ENCODE data around the gene NKX6-2.
"Not testable (repeated sequence)": the region's sequence is repeated elsewhere in the genome, so short reads cannot be mapped to it uniquely, and the experiment has no call there.

Gene NKX6-2

DNA sequence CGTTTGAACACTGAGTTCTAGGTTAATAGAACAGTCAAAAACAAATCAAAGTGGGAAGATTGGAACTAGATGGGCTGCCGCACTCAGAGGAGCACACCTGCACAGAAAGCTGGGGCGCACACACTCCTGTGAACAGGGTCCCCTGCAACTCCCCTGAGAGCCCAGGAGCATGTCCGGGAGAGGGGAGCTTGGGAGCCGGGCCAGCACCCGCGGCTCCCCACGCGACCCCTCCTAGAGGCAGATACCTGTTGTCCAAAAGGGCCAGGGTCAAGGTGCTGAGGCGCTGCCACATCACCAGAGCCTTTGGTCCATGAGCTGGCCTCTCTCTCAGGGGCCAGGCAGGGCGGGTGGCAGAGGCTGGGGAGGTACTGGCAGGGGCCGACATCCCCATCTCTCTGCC is 5.6 kb downstream of the NKX6-2 start:
- DNase-seq (ENCODE audit: low read depth) = no peak

DNA sequence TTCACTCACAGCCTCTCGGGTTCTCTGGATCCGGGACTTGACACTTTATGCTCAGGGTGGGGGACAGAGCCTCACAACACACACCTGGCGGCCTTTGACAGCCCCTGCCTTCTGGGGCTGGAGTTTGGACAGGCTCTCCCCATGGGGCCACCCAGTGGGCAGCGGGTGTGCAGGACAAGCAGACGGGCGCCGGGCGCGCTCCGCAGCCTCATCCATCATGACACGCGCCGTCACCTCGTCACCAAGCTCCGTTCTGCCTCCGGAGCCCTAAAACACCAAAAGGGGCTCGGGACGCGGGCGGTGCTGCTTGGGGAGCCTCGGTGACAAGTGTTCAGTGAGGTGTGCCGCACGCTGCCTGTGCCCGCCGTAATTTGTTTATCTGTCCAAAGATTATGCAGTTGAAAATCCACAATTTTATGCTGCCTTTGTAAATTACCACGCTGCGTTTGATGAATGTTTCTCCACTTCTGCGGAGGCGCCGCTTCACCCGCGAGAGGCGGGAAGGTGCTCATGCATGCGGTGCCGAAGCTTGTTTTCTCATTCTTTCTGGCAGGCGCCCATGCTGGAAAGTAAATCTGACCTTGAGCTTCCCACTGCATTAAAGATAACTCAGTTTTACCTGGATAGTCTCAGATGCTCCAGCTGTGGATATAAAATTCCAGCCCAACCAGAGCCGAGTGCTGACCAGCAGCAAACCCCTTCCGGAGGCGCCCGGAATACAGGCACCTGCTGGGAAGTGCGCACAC is 6.2 kb downstream of the NKX6-2 start:
- no peak for DNase-seq (ENCODE audit: low read depth)

DNA sequence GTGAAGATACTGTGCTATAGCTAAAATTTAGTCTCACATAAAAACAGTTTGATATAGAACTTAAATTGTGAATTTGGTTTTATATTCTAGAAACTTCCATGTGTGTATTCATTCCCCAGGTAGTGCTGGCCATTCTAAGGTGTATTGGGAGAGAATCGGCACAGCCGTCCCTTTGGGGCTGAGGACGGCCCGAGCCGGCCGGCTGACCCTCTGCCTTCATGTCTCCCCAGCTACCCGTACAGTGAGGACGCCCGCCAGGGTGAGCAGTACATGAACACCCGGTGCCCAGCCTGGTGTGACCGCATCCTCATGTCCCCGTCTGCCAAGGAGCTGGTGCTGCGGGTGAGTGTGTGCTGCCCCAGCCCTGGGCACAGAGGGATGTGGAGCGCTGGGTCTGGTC is 8.5 kb downstream of the NKX6-2 start:
- no peak for DNase-seq (ENCODE audit: low read depth)

DNA sequence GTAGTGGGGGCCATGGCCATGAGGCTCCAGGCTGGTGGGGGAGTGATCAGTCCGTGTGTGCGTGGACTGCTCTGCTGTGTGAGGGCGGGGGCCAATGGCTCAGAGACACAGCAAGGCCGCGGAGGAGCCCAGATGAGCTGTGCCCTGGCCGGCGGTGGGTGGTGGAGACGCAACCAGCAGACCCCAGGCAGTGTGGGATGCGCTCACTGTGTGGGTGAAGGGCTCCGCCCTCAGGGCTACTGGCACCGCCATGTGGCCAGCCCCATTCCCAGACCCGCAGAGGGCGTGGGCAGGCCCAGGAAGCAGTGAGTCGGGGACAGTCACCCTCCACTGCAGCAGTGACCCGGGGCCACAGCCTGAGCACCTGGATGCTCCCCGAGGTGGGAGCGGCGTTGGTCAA is 9.1 kb downstream of the NKX6-2 start:
- no peak for DNase-seq (ENCODE audit: low read depth)

DNA sequence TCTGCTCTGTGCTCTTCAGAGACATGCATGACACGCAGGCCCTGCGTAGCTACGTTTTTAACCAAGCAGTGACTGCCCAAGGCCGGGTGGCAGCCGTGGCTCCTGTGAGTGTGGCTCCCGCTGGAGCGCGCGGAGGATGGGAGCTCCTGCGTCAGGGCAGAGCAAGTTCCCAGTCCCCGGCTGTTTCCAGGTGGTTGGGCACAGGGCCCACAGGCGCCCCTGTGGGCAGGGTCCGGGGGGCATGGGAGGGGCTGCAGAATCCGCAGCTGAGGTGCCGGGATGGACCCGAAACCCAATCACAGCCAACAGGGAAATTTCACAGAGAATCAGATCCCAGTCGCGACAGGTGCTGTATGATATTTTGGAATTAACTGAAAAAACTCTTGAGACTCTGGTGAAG is 9.8 kb downstream of the NKX6-2 start:
- DNase-seq (ENCODE audit: low read depth) = no peak

DNA sequence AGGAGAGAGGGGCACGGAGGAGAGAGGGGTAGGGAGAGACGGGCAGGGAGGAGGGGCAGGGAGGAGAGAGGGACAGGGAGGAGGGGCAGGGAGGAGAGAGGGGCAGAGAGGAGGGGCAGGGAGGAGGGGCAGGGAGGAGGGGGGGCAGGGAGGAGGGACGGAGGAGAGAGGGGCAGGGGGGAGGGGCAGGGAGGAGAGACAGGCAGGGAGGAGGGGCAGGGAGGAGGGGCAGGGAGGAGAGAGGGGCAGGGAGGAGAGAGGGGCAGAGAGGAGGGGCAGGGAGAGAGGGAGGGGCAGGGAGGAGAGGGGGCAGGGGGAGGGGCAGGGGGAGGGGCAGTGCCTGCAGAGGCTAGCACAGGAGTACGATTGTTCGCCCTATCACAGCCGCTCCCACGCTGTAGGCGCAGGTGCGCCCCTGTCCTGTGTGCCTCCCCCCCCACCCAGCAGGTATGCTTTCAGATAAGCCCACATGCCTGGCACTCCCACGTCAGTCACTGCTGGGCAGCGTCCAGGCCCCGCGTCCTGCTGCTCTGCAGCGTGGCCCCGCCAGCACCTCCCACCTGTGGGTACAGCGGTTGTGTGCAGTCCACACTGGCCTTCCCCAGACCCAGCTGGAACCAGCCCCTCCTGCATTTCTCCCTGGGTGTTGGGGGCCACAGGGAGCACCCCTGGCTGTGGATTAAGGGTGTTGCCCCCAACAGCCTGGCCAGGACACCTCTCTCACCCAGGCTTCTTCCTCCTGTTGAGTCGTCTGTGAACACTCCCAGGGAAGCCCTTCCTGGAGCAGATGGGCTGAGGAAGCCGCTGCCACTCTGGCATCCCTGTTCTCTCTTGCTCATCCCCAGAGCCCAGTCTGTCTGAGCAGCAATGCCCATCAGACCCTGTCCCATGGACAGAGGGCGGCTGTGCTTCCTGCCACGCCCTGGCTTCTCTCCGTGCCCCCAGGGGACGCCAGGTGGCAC is 10.8 kb downstream of the NKX6-2 start:
- no peak for DNase-seq (ENCODE audit: low read depth)

DNA sequence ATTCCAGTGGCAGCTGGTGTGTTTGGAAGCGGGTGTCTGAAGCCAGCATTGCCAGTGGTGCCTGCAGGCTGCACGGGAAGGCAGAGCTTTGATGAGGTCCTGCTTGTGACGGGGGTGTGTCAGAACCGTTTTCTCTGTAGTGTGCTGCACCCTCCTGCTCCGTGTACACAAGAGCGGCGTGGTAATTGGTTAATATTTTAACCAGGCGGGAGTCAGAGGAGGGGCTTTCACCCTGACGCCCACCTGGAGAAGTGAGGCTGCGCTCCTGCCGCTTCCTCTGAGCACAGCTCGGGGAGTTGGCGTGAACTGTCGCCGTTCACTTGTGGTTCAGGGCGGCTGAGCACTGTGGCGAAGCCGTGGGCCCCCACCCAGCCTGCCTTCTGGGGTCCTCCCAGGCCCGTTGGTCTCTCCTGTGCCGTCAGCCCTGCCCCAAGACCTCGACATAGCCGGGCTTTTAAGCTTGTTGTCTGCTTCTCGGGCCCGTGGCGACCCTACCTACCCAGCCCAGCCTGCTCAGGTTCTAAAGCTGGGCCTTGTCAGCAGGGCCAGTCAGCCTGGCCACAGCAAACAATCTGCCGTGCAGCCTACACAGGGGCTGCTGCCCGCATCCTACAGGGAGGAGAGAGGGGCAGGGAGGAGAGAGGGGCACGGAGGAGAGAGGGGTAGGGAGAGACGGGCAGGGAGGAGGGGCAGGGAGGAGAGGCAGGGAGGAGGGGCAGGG is 11.6 kb downstream of the NKX6-2 start:
- no peak for DNase-seq (ENCODE audit: low read depth)

DNA sequence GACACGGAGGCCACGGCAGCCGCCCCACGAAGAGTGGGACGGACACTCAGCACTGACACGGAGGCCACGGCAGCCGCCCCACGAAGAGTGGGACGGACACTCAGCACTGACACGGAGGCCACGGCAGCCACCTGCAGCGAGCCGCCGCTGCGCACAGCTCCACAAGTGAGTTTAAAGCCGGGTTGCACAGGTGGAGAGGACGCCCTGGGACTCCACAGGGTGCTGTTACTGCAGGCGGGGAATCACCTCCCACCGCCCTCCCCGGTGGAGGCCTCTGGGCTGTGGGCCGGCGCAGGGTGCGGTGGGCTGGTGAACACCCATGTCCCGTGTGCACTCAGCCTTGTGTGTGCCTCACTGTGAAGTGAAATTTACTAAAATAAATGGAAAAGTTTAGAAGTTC is 13.1 kb downstream of the NKX6-2 start:
- not testable (repeated sequence) for DNase-seq (ENCODE audit: low read depth)

DNA sequence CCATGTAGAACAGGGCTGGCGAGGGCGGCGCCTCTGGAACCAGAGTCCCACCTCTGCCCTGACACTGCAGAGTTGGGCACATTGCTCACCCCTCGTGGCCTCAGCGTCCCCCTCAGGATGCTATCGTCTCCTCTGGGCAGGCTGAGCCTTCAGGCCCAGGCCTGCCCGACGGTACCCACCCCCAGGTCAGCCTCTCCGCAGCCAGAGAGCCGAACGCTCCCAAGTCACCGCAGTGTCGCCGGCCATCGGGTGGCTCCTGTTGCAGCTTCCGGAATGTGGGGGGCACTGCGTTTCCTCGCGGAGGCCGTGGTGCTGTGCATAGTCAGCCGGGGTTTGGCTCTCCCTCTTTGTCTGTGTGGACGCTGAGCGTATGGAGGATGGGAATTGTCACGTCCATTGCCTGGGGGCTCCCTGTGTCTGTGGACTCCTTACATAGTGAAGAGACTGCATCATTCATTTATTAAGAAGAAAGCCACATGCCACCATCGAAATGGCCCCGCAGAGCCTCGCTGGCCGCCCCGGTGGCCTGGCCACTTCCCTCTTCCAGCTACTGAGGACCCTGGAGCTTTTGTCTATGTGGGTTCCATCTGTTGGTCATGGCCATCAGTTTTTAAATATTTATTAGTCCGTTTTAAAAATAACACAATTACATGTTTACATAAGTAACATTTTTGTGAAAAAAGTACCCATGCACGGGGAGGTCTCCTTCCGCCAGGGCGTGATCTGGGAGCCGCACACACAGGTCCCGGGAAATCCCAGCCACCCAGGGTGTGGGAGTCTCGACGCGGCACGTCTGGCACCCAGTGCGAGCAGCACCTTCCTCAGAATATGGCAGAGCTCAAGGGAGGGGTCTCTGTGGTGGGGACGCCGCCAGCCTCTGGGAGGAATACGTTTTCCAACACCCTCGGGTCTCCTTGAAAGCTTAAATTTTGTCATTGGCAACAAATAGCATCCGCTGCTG is 15.6 kb downstream of the NKX6-2 start:
- DNase-seq (ENCODE audit: low read depth) = no peak

DNA sequence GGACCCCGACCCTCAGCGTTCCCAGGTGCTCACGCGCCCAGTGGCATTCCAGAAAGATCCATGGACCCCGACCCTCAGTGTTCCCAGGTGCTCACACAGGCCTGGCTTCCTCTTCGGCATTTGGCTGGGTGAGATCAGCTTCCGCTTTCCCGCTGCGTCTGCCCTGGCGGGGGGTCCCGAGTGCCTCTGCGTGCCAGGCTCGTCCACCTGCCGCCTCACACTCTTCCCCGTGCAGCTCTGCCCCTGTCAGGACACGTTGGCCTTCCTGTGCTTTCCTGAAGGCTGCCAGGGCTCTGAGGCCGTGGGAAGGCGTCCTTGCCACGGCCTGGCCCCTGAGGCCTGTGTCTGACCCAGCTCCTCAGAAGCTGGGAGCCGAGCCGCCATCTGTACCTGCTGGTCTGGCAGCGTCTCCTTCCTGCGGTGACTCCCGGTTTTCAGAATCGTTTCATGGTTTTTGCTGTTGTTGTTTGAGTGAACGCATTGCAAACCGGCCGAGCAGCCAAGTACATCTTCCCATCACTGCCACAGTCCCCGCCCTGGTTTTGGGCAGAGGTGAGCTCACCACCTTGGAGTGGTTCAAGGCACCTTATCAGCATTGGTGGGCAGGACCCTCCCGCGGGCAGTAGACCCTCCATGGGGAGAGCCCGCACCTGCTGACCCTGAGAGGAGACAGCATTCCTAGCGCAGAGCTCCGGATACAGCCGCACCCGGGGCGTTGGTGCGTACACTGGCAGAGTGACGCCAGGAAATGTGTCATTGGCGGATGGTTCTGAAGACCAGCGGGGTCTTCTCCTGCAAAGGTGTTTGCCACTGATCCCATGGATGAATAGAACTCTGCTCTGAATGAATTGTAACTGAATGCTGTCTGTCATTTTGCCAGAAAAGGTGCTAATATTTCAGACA is 17.4 kb downstream of the NKX6-2 start:
- no peak for DNase-seq (ENCODE audit: low read depth)

DNA sequence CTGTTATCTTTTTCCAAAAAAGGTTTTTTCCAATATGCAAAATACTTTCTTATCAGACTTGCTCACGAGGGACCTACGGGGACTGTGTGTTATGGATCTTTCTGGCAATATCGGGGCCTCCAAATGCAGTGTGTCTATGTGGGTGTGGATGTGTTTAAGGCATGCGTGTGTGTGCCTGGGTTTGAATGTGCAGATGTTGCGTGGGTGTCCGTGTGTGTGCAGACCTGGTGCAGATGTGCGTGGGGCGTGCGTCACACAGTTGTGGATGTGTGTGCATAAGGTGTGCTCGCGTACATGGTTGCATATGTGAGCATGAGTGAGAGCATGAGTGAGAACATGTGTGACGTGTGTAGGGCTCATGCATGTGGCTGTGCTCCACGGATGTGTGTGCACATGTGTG is 19.7 kb downstream of the NKX6-2 start:
- DNase-seq (ENCODE audit: low read depth) = no peak

DNA sequence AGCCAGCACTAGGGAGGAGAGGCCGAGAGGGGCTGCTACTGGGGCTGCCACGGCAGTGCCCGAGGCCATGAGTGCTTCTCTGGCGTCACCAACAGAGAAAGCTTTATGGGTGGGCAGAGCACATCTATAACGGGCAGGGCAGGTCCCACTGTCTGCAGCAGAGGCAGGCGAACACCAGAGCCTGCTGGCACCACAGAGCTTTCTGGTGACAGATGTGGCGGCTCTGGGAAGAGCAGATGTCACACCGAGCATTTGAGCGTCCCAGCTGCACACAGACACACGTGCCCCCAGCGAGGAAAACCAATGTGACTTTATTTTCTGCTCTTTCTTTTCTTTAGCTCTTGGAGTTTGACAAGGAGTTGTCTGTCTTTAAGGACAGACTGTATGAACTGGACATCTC is 20.5 kb downstream of the NKX6-2 start:
- DNase-seq (ENCODE audit: low read depth) = no peak

DNA sequence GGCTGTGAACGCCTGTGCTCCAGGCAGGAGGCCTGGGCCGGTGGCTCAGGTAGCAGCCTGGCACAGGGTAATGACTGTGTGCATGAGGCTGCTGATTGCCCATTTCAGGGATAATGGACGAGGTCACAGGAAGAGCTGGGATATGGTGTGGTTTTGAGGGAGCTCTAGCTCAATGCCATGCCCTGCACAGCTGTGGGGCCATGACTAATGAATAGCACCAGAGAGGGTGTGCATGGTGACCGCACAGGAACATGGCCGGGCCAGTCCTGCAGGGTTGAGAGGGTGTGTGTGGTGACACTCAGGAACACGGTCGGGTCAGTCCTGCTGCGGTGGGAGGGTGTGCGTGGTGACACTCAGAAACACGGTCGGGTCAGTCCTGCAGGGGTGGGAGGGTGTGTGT is 21.8 kb downstream of the NKX6-2 start:
- no peak for DNase-seq (ENCODE audit: low read depth)

DNA sequence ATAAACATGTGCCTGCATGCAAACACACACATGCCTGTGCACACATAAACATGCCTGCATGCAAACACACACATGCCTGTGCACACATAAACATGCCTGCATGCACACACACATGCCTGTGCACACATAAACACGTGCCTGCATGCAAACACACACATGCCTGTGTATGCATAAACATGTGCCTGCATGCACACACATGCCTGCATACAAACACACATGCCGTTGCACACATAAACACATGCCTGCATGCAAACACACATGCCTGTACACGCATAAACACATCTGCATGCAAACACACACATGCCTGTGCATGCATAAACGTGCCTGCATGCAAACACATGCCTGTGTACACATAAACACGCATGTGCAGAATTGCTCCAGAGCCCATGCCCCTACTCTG is 22.4 kb downstream of the NKX6-2 start:
- no peak for DNase-seq (ENCODE audit: low read depth)

DNA sequence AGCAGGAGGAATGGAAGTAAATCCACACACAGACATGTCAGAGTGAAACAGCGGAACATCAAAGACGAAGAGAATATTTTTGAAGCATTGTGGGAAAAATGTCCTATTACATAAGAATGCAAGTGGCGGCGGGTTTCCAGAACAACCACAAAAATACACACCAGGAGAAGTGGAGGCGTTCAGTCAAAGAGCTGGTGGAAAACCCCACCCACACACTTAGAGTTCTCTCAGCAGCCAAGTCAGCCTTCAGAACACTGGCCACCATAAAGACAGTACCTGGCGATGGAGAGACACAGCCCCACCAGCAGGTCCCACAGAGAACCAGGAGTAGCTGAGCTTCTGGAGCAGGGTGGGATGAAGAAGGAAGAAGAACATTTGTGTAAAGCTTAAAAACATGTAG is 23.7 kb downstream of the NKX6-2 start:
- no peak for DNase-seq (ENCODE audit: low read depth)

DNA sequence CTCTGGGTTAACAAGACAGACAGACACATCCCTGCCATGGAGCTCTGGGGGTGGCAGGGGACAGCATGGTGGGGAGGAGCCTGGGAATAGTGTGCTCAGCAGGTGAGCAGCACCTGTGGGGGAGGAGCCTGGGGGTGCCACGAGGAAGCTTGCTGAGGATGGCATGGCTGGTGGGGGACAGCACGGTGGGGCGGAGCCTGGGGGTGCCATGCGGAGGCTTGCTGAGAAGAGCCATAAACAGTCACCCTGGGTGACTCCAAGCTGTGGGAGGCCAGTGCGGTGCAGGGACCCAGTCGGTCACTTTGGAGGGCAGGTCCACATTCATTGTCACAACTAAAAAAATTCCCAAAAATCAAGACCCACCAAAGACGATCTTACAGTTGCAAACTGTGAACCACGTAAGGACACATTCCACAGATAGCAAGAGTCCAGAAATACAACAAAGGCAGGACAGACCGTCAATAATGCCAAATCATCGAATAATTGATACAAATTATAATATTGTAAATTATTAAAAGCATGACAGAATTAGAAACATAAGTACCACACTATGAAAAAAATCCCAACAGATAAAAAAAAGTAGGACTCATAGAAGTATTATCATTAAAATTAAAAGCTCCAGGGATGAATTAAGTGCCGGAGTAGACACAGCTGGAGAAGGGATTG is 24.4 kb downstream of the NKX6-2 start:
- no peak for DNase-seq (ENCODE audit: low read depth)

DNA sequence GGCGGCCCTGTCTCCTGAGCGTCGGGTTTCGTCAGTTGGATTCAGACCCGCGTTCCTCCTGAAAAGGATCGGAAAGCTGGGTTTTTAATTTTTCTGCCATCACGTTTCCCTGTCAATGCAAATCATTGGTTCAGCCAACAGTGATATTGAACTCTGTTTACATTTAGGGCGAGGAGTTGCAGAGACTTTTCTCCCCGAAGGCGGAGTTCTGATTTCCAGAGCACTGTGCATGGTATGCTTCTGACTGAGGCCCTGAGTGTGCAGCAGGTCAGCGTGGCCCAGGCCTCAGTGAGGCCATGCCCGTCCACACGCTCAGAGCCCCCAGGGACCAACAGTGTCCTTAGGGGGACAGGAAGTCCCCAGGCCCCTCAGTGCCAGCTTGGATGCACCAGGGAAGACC is 27.1 kb downstream of the NKX6-2 start:
- DNase-seq (ENCODE audit: low read depth) = no peak

DNA sequence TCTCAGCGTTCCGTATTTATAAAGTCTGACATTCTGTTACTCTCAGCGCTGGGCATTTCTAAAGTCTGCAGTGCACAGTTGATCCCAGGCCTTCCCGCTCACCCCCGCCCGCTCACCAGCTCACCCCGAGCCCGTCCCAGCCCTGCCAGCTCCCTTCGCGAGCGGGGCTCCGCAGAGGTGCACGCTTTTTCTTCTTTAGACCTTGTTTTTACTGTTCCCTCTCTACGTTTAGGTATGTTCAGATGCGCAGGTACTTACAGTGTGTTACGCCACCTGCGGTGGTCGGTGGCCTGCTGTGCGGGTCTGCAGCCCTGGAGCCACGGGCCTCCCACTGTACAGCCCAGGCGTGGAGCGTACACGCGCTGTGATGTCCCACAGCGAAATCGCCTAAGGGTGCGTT is 28.8 kb downstream of the NKX6-2 start:
- DNase-seq (ENCODE audit: low read depth) = no peak

DNA sequence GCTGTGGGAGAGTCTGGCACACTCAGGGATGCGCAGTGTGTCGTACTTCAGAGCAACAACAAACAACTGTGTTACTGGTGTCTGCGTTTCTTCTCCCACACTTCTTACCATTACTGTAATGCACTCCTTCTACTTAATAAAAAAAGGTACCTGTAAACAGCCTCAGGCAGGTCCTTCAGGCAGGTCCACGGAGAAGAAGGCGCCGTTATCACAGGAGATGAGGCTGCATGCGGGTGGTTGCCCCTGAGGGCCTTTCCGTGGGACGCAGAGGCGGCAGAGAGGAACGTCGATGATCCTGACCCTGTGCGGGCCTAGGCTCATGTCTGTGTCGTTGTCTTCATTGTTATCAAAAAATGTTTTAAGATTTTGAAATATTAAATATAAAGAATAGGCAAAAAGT is 29.4 kb downstream of the NKX6-2 start:
- no peak for DNase-seq (ENCODE audit: low read depth)

DNA sequence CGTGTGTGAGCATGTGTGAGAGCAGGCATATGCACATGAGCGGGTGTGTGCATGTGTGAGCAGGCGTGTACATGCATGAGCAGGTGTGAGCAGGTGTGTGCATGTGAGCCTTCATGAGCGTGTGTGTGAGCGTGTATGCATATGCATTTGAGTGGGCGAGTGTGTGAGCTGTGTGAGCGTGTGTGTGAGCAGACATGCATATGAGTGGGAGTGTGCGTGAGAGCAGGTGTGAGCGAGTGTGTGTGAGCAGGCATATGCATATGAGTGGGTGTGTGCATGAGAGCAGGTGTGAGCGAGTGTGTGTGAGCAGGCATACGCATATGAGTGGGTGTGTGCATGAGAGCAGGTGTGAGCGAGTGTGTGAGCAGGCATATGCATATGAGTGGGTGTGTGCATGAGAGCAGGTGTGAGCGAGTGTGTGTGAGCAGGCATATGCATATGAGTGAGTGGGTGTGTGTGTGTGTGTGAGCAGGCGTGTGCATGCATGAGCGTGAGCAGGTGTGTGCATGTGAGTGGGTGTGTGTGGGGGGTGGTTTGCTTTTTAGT is 30.7 kb downstream of the NKX6-2 start:
- no peak for DNase-seq (ENCODE audit: low read depth)
